AG04450 (cell line): ENCODE results near the gene ARID1A. TPM values are rescaled to one million over a fixed set of nuclear protein-coding genes. Genes with fewer than 3 reads are reported as not detected.

Experiments
- CTCF ChIA-PET: fragments of 300-600, 350-600 bp; formaldehyde crosslinking; extraction: SDS; loops from one replicate; lab custom pipeline; 2022; ENCODE audit warnings: antibody characterized with exemption, inconsistent platforms; lab: Charles Lee
- POLR2A ChIA-PET: fragments of 350-600 bp; formaldehyde crosslinking; extraction: SDS; loops from one replicate; lab custom pipeline; 2021; ENCODE audit warnings: antibody characterized with exemption, inconsistent platforms; lab: Yijun Ruan, JAX
- DNase-seq: peaks from one replicate; pipeline ENCODE4 v3.0.0-alpha.2; 2011; ENCODE audit warnings: low read depth, low spot score
- H3K27ac ChIP-seq: one replicate; pipeline ENCODE4 v1.5.1; 2012; ENCODE audit warnings: low read depth, low read length, control low read depth
- H3K27me3 ChIP-seq: one replicate; pipeline ENCODE4 v1.6.0; 2012; ENCODE audit warnings: low read length; ENCODE audit not compliant: control insufficient read depth, insufficient read depth
- H3K4me3 ChIP-seq: 2 replicates; pipeline ENCODE4 v1.5.1; 2011; ENCODE audit warnings: mild to moderate bottlenecking, low read depth, low read length, control low read depth
- H3K9me3 ChIP-seq: 2 replicates; pipeline ENCODE4 v1.5.1; 2012; ENCODE audit warnings: low read length; ENCODE audit not compliant: control insufficient read depth, insufficient read depth
- CTCF ChIP-seq: IDR thresholded peaks from 2 replicates; pipeline ENCODE4 v1.5.1; 2011; ENCODE audit warnings: low read depth, low read length, control low read depth, inconsistent platforms
- polyA plus RNA-seq: library from polyadenylated mRNA; depleted of rRNA; stranded (reverse); fragments of >200 nt; gene quantifications from 2 replicates; pipeline ENCODE4 v1.2.3, GENCODE V29; 2011

The ARID1A gene
- polyA plus RNA-seq, 1 experiment = 16.4 TPM

- no peak overlapping the region for H3K27ac ChIP-seq
- H3K4me3 ChIP-seq = no peak overlapping the region
- H3K9me3 ChIP-seq = no peaks in the 10 kb centered on the region
- TF ChIP-seq CTCF = no peak
- POLR2A ChIA-PET = interaction anchor here (0.6 kb wide), 1 partner anchor 72 kb away, joined by 3 read pairs; no protein-coding TSS in a partner anchor
- no peaks in the 10 kb centered on the region for H3K27me3 ChIP-seq
- DNase-seq = no peak
- CTCF ChIA-PET = interaction anchor here (1.1 to 1.7 kb wide), 4 partner anchors 23 to 145 kb away, joined by 3 to 7 read pairs (median 3); no protein-coding TSS in a partner anchor
Measured at GRCh38 chr1:26747048-26747447, 51.2 kb downstream of the ARID1A start.

GRCh38 chr1:26748351-26748750 is 52.5 kb downstream of the ARID1A start:
- H3K27me3 ChIP-seq = no peaks in the 10 kb centered on the region
- H3K9me3 ChIP-seq = no peaks in the 10 kb centered on the region
- no peak overlapping the region for H3K4me3 ChIP-seq
- CTCF ChIA-PET = interaction anchor here (0.6 to 1.7 kb wide), 2 partner anchors 40 to 140 kb away, joined by 3 to 5 read pairs; no protein-coding TSS in a partner anchor
- no peak for DNase-seq
- TF ChIP-seq CTCF = no peak
- POLR2A ChIA-PET = interaction anchor here (0.9 to 1.2 kb wide), 2 partner anchors 31 to 158 kb away, joined by 4 to 8 read pairs; no protein-coding TSS in a partner anchor
- no peak overlapping the region for H3K27ac ChIP-seq

- H3K27ac ChIP-seq = no peak overlapping the region
- POLR2A ChIA-PET = no interaction called here
- no peaks in the 10 kb centered on the region for H3K9me3 ChIP-seq
- CTCF ChIA-PET = no interaction called here
- no peak for TF ChIP-seq CTCF
- no peak for DNase-seq
- H3K4me3 ChIP-seq = no peak overlapping the region
- no peaks in the 10 kb centered on the region for H3K27me3 ChIP-seq
Measured at GRCh38 chr1:26749458-26749857, 53.6 kb downstream of the ARID1A start.

- CTCF ChIA-PET = no interaction called here
- H3K4me3 ChIP-seq = no peak overlapping the region
- TF ChIP-seq CTCF = no peak
- no peaks in the 10 kb centered on the region for H3K27me3 ChIP-seq
- no peak for DNase-seq
- no peaks in the 10 kb centered on the region for H3K9me3 ChIP-seq
- POLR2A ChIA-PET = interaction anchor here (0.6 kb wide), 1 partner anchor 27 kb away, joined by 3 read pairs; no protein-coding TSS in a partner anchor
- no peak overlapping the region for H3K27ac ChIP-seq
Measured at GRCh38 chr1:26750428-26750827, 54.6 kb downstream of the ARID1A start.

- CTCF ChIA-PET = no interaction called here
- H3K27ac ChIP-seq = no peak overlapping the region
- POLR2A ChIA-PET = no interaction called here
- no peak for TF ChIP-seq CTCF
- H3K9me3 ChIP-seq = no peaks in the 10 kb centered on the region
- no peaks in the 10 kb centered on the region for H3K27me3 ChIP-seq
- DNase-seq = no peak
- H3K4me3 ChIP-seq = no peak overlapping the region
Measured at GRCh38 chr1:26752519-26752918, 56.7 kb downstream of the ARID1A start.
